GM12872 (cell line): Measurements from ENCODE around the gene ADRA2B.

Source experiments
- TF ChIP-seq, protein P1 (sequence below): IDR thresholded peaks from 3 replicates; pipeline ENCODE4 v1.5.1; 2011; ENCODE audit warnings: low read depth, mild to moderate bottlenecking, low read length, moderate library complexity; ENCODE audit not compliant: insufficient read depth

ADRA2B gene

DNA sequence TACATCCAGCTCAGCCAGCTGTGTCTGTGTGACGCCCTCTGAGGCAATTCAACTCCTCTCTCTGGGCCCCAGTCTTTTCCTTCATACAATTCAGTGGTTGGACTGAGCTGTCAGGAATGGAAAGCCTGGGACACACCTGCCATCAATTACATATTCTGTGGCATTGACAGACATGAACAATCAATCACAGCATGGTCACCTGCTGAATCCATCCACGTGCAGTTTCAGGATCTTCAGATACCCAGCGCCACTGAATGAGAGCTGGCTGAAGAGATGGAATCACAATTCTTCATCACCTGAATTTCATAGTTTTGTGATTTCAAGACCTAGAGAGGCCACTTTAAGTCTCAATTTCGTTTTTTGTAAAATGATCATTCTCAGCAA, 5.1 kb downstream of the ADRA2B start:
- TF ChIP-seq, protein P1, sequence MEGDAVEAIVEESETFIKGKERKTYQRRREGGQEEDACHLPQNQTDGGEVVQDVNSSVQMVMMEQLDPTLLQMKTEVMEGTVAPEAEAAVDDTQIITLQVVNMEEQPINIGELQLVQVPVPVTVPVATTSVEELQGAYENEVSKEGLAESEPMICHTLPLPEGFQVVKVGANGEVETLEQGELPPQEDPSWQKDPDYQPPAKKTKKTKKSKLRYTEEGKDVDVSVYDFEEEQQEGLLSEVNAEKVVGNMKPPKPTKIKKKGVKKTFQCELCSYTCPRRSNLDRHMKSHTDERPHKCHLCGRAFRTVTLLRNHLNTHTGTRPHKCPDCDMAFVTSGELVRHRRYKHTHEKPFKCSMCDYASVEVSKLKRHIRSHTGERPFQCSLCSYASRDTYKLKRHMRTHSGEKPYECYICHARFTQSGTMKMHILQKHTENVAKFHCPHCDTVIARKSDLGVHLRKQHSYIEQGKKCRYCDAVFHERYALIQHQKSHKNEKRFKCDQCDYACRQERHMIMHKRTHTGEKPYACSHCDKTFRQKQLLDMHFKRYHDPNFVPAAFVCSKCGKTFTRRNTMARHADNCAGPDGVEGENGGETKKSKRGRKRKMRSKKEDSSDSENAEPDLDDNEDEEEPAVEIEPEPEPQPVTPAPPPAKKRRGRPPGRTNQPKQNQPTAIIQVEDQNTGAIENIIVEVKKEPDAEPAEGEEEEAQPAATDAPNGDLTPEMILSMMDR, result no peak

DNA sequence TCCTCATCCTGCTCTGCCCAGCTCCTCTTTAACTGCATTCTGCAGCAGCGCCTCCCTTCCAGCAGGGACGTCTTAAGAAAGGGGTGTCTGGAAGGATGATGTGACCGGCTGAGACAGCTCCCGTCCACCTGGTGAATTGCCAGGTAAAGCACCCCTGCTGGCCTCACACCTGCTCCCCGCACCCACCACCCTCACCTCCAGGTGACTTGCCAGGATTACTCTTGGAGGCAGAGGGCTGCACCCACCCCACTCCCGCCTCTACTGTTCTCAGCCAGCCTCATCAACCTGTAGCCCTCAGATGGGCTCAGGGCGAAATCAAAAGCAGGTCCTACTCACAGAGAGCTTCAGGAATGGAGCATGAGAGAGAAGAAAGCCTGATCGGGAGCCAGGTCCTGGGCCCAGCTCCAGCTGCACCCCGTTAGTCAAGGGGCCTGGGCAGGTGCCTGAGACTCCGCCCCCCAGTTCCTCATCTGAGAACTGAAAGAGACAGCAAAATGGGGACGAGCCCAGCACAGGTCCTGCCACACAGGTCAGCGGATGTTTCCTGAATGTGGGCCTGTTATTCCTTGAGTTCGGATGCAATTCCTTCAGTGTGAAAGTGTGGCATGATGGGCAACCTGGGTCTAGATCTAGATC, 5.6 kb downstream of the ADRA2B start:
- TF ChIP-seq, protein P1, result no peak

DNA sequence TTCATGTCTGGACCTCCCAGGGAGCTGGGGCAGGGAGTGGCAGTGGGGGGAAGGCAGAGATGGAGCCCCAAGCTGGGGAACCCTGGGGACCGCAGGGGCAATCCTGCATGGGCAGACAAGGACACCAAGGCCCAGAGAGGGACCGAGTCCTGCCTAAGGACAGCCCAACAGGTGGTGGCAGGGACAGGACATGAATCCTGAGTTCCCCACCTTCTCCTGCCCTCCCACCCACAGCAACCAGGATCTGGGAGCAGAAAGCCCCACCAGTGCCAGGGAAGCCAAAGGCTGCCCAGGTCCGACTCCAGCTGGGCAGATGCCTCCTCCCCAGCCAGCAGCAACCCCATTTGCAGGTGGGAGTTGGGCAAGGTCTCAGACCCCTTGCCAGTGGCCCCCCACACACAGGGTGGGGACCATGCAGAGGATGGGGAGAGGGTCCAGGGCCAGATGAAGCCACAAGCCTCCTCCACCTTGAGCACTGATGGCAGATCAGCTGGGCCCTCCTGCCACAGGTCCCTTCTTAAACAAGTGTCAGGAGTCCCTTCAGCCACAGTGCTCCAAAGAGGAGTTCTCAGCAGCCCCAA, 6.3 kb downstream of the ADRA2B start:
- TF ChIP-seq, protein P1, result no peak

DNA sequence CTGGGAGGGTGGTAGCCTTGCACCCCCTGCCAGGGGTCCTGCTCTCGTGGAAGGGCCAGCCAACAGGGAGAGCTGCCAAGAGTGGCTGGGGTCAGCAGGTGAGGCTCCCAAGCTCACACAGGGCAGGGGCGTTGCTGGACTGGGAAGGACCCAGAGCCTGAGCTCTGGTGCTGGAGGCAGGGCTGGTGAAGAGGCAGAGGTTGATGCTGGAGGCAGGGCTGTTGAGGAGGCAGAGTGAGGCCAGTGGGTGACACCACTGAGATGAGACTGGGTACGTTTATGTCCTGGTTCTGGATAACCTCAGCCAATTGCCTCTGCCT, 7.0 kb downstream of the ADRA2B start:
- TF ChIP-seq, protein P1, result no peak

DNA sequence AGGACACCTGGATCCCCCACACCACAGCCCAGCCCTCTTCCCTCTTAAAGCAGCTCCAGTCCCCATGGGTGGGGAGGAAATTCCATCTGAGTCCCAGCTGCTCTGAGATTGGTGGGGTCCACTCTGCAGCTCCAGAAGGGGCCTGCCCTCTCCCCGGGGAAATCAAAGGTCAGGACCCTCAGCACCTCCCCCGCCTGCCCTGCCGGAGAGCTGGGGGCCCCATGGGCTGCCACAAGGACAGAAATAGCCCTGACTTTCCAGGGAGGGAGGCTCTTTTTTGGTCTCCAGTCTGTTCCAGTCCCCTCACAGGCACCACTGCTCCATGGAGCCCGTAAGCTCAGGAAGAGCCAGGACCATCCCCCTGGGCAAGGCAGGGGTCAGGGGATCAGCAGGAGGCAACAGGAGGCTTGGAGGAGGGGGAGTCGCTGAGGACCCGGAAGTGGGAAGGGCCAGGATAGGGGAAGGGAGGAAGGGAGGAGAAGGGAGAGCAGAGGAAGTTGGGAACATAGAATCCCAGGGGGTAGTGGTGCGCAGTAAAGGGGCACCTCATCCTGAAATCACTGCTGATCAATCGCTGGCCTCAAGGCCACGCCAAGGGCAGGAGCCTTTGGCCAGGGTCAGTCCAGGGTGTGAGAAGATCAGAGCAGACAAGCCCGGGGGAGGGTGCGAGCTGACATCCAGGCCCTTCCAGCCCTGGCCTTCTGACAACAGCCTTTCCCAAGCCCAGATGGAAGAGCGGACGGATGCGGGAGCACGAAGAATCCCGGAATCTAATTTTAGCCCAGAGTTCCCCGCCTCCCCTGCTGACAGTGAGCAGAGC, 7.6 kb downstream of the ADRA2B start:
- TF ChIP-seq, protein P1, result no peak

DNA sequence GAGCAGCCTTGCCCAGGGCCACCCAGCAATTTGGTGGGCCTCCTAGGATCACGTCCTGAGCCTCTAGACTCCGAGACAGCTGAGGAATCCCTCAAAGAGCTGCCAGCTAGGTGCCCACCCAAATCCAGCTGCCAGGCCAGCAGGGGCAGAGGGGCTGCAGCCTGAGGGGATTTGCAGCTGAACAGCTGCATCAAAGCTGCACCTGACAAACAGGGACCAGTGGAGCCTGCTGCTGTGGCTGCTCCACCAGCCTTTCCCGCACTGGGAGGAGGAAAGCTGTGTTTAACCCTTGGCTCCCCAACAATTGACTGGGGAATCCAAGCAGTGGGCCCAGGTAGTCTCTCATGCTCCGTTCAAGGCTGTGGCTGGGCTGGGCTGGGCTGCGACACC, 8.2 kb downstream of the ADRA2B start:
- TF ChIP-seq, protein P1, result no peak

DNA sequence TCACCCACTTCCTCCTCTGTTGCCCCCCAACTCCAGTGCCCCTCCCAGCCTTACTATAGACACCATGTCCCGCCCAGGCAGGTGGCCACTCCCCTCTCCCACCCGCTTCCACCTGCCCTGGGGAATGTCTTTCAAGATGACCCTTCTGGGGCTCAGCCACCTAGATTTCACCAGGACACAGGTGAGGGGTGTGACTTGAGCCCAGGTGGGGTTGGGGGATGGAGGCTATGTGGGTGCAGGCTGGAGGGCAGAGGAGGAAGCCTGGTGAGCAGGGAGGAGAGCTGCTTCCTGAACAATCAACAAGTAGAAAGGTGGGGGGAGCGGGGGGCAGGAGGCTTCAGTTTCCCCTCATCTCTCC, 8.7 kb downstream of the ADRA2B start:
- TF ChIP-seq, protein P1, result no peak
